ENCODE results near the gene NUDT3.
"Not testable (repeated sequence)": the region's sequence is repeated elsewhere in the genome, so short reads cannot be mapped to it uniquely, and the experiment has no call there.

DNA sequence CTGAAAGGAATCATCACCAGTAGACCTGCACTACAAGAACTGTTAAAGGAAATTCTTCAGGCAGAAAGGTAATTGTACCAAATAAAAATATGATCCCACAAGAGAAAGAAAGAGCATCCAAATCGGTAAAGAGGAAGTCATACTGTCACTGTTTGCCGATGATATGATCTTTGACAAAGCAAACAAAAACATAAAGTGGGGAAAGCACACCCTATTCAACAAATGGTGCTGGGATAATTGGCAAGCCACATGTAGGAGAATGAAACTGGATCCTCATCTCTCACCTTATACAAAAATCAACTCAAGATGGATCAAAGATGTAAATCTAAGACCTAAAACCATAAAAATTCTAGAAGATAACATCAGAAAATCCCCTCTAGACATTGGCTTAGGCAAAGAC is 140.1 kb downstream of the NUDT3 start:
- TF ChIP-seq POLR2A, POLR2AphosphoS5, TAF1, POU2F2 (IDR thresholded peaks at IDR 0.05; ENCODE audit: low read depth, low read length): not testable (repeated sequence)
- TF ChIP-seq SPI1 (IDR thresholded peaks at IDR 0.05; ENCODE audit: low read depth, low read length): peak; percentile 56
